Ovary (tissue), 3 donors: ENCODE measurements around the gene TNFSF12.

Source experiments
- EP300 ChIP-seq: sonication (generic); formaldehyde crosslinking; IDR thresholded peaks from one replicate; pipeline ENCODE4 v1.6.1; 2017; ENCODE audit warnings: antibody characterized with exemption
- POLR2A ChIP-seq: fragments of 450-650 bp; IDR thresholded peaks from one replicate; pipeline ENCODE4 v1.6.1; 2017; ENCODE audit warnings: antibody characterized with exemption, mild to moderate bottlenecking, moderate library complexity
- TF ChIP-seq, protein P1 (sequence below), 3 donors: fragments of 450-650 bp in 2 of 3; fragments of 200-600 bp in 1 of 3; IDR thresholded peaks; one replicate each; pipeline versions ENCODE4 v1.5.1 to v1.8.0; 2016 to 2022; ENCODE audit warnings: antibody characterized with exemption in 3 of 3, mild to moderate bottlenecking in 1 of 3
- donor health status: DM: no; HTN: no; CAD: no.

DNA sequence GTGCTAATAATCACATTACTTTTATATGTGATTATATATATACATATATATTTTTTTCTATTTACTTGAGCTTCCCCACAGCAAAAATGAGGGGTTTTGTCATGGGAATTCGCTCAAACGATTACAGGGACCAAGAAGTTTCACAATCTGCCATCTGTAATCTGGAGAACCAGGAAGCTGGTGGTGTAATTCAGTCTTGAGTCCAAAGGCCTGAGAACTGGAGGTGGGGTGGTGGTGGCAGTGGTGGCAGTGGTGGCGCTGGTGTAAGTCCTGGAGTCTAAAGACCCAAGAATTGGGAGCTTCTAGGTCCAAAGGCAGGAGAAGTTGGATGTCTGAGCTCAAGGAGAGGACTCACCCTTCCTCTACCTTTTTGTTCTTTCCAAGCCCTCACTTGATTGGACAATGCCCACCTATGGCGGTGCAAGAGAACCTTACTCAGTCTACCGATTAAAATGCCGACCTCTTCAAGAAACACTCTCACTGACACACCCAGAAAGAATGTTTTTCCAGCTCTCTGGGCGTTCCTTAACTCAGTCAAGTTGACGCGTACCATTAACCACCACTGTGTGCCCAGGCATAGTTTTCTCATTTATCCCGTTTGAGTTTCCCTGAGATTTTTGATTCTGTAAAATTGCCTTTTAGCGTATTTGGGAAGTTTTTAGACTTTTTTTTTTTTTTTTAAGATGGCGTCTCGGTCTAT lies 32.8 kb upstream of the TNFSF12 start:
- TF ChIP-seq, protein P1, sequence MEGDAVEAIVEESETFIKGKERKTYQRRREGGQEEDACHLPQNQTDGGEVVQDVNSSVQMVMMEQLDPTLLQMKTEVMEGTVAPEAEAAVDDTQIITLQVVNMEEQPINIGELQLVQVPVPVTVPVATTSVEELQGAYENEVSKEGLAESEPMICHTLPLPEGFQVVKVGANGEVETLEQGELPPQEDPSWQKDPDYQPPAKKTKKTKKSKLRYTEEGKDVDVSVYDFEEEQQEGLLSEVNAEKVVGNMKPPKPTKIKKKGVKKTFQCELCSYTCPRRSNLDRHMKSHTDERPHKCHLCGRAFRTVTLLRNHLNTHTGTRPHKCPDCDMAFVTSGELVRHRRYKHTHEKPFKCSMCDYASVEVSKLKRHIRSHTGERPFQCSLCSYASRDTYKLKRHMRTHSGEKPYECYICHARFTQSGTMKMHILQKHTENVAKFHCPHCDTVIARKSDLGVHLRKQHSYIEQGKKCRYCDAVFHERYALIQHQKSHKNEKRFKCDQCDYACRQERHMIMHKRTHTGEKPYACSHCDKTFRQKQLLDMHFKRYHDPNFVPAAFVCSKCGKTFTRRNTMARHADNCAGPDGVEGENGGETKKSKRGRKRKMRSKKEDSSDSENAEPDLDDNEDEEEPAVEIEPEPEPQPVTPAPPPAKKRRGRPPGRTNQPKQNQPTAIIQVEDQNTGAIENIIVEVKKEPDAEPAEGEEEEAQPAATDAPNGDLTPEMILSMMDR (IDR thresholded peaks at IDR 0.05): no peak
- TF ChIP-seq EP300 (no peak), POLR2A (no peak)
